ENCODE results near the gene FNDC10.

DNA sequence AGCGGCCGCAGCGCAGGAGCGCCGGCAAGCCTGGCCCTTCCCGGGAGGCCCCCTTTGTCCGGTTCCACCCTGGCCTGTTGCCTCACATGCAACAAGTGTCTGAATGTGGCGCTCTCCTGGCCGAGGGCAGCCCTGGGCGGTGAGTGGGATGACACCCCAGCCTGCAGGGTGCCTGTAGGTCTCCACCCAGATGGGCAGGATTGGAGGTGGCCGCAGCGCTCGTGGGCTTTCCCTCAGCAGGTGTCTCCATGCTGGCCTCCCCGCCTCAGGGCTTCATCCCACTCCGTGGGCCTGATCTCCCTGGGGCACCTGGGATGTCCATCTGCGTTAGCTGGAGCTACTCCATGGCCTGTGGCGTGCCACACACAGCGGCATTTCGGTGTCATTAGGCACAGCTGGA lies 16.9 kb upstream of the FNDC10 start:
- TF ChIP-seq, protein P1, sequence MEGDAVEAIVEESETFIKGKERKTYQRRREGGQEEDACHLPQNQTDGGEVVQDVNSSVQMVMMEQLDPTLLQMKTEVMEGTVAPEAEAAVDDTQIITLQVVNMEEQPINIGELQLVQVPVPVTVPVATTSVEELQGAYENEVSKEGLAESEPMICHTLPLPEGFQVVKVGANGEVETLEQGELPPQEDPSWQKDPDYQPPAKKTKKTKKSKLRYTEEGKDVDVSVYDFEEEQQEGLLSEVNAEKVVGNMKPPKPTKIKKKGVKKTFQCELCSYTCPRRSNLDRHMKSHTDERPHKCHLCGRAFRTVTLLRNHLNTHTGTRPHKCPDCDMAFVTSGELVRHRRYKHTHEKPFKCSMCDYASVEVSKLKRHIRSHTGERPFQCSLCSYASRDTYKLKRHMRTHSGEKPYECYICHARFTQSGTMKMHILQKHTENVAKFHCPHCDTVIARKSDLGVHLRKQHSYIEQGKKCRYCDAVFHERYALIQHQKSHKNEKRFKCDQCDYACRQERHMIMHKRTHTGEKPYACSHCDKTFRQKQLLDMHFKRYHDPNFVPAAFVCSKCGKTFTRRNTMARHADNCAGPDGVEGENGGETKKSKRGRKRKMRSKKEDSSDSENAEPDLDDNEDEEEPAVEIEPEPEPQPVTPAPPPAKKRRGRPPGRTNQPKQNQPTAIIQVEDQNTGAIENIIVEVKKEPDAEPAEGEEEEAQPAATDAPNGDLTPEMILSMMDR (IDR thresholded peaks at IDR 0.05 in 8 of 11, conservative IDR thresholded peaks at IDR 0.05 in 3 of 11): no peak
- TF ChIP-seq POLR2AphosphoS5 (IDR thresholded peaks at IDR 0.05) (no peak), POLR2A (IDR thresholded peaks at IDR 0.05) (no peak)
